Activated CD8-positive, alpha-beta T cell treated with anti-CD3 and anti-CD28 coated beads, Interleukin-2, amount 10 ng/mL, durations not matched to agents 7 days and 5 days (primary cell): Measurements from ENCODE around the gene MAMDC4. TPM values are rescaled to one million over a fixed set of nuclear protein-coding genes. Genes with fewer than 3 reads are reported as not detected.
A peak's percentile ranks its signal among the peaks of the same experiment; 100 is the strongest.
"Not testable (repeated sequence)": the region's sequence is repeated elsewhere in the genome, so short reads cannot be mapped to it uniquely, and the experiment has no call there.

Source experiments
- ATAC-seq: fragments of 150-1000 bp; cut with Tn5 transposase; one replicate; pipeline ENCODE4 v1.10.0; 2021; ENCODE audit warnings: moderate library complexity
- CTCF ChIA-PET: fragments of 350-600 bp; sonication (Branson Sonifier 250); formaldehyde crosslinking; loops from one replicate; lab custom pipeline; 2021; ENCODE audit warnings: antibody characterized with exemption; lab: Charles Lee
- POLR2A ChIA-PET: fragments of 350-600 bp; sonication (Branson Sonifier 250); formaldehyde crosslinking; loops from one replicate; lab custom pipeline; 2021; ENCODE audit warnings: antibody characterized with exemption; lab: Charles Lee
- DNase-seq: peaks from one replicate; pipeline ENCODE4 v3.0.0-alpha.2; 2020
- H3K27ac Mint-ChIP-seq: one replicate; pipeline ENCODE4 v1.8.0; 2021; ENCODE audit warnings: mild to moderate bottlenecking, mixed read lengths
- H3K27me3 Mint-ChIP-seq: one replicate; pipeline ENCODE4 v1.8.0; 2021; ENCODE audit warnings: low read depth, mixed read lengths
- H3K36me3 Mint-ChIP-seq: one replicate; pipeline ENCODE4 v1.8.0; 2021; ENCODE audit warnings: low read depth, mixed read lengths
- H3K4me1 Mint-ChIP-seq: one replicate; pipeline ENCODE4 v1.8.0; 2021; ENCODE audit warnings: low read depth, mixed read lengths
- H3K4me3 Mint-ChIP-seq: one replicate; pipeline ENCODE4 v1.8.0; 2021; ENCODE audit warnings: mild to moderate bottlenecking, mixed read lengths
- H3K9me3 Mint-ChIP-seq: one replicate; pipeline ENCODE4 v1.8.0; 2022; ENCODE audit warnings: mixed read lengths; ENCODE audit not compliant: insufficient read depth
- total RNA-seq, 2 experiments: library from RNA; stranded (reverse); gene quantifications; one replicate each; pipeline ENCODE4 v1.2.3, GENCODE V29; 2021

Gene MAMDC4
- total RNA-seq, 2 experiments from 2014 or later: 14.7 to 15.8 TPM

DNA sequence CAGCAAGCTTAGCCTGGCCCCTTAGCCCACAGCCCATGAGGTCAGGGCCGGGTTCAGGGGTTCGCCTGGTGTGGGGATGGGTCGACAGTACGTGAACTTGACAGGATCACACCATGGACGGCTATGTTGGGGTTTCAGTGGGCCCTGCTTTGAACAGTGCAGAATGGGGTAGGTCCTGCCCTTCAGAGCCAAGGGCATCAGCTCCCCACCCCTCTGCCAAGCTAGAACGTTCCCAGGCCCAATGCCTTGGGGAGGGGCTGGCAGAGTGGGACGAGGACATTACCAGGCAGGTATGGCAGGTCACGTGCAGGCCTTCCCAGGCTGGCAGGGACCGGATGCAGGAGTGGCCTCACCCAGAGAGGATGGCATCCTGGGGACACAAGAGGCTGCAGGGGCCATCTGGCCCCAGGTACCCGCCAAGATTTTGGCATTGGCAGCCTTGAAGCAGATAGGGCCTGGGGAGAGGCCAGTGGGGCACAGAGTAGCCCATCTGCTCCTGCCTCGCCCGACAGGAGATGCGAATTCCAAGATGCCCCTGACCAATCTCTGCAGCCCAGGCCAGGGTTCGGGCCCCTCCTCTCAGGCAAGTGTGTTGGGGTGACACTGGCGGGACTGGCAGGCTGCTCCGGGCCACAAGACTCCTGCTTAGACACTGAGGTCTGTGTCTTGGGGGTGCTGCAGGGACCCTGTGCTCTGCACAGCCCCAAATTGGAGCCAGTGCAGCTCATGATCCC lies 10.3 kb upstream of the MAMDC4 start:
- Mint-ChIP-seq H3K4me1 (peaks cover 16% of the 10 kb centered on the region), H3K4me3 (peak overlapping the region; percentile 78), H3K27ac (peak overlapping the region; percentile 52), H3K36me3 (peaks cover 14% of the 10 kb centered on the region)
- ChIA-PET POLR2A (interaction anchor here (1.1 kb wide), 1 partner anchor 29 kb away, joined by 4 read pairs; no protein-coding TSS in a partner anchor), CTCF (interaction anchor here (0.6 to 4.9 kb wide), 39 partner anchors 14 to 432 kb away, joined by 3 to 37 read pairs (median 4); partner anchors contain the start of genes ABCA2, C8G, CLIC3 and FBXW5)
- not testable (repeated sequence) for H3K9me3 Mint-ChIP-seq, DNase-seq, ATAC-seq, H3K27me3 Mint-ChIP-seq

DNA sequence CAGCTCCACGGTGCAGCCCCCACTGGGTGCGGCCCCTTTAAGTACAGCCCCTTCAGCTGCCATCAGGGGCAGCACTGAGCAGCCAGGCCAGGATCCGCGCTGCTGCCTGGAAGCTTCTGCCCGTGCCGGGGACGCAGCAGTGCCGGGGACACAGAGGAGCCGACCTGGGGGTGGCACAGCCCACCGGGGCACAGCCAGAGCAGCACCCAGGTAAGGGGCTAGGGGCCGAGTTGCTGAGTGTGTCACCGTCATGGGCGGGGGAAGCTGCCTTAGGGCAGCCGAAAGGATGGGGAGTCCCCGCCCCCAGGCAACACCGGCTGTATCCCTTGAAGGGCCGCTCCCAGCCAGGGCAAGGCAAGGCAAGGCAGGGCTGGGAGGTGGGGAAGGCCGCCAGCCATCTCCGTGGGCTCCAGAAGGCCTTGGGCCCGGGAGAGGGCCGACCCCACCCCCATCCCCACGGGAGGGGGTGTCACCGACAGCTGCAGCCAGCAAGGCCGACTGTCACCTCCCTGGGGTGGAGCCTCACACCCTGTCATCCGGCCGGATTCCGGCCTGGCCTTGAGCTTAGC lies 9.7 kb upstream of the MAMDC4 start, which contains the start of gene AJM1:
TSS of gene AJM1 (plus strand) at position 99 of the 569 bp plus-strand sequence. CDS start 1,937 bp downstream, outside the sequence.
- CTCF ChIA-PET: interaction anchor here (0.6 to 4.9 kb wide), 45 partner anchors 9 to 433 kb away, joined by 3 to 37 read pairs (median 4); partner anchors contain the start of genes ABCA2, C8G, CLIC3 and FBXW5
- peak within 1 kb of the TSS; percentile 52 for H3K27ac Mint-ChIP-seq

DNA sequence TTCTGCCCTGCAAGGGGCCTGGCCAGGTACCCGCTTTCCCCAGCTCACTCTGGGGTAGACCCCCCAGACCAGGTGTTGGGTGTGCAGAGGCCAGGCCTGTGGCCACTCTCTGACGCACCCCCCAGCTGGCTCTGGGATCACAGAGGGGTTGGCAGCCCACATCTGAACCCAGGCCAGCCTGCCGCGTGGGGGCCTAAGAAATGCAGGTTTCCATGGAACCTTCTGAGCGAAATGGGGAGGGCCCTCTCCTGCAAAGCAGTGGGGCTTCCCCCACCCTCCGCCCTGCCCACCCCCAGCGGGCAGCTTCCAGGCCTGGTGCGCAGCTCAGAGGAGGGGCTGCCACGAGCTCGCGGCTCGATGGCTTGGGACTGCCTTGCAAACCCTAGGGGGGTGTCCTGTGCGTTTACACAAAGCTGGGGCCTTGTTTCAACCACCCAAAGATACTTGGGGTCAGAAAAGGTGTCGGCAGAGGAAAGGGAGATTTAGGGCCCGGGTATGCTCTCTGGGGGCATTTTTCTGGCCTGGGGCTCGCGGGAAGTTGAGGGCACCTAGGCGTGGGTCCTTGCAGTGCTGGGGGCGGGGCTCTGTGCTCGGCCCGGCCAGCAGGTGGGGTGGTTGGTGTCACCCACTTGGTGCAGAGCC lies 8.9 kb upstream of the MAMDC4 start:
- not testable (repeated sequence) for DNase-seq, H3K27ac Mint-ChIP-seq, ATAC-seq, H3K9me3 Mint-ChIP-seq
- Mint-ChIP-seq H3K36me3 (peaks cover 17% of the 10 kb centered on the region), H3K4me1 (peaks cover 23% of the 10 kb centered on the region), H3K27me3 (peaks cover 13% of the 10 kb centered on the region), H3K4me3 (peak overlapping the region; percentile 56)
- POLR2A ChIA-PET: interaction anchor here (0.7 kb wide), 1 partner anchor 35 kb away, joined by 3 read pairs; no protein-coding TSS in a partner anchor
- CTCF ChIA-PET: interaction anchor here (0.8 to 4.9 kb wide), 25 partner anchors 9 to 286 kb away, joined by 3 to 37 read pairs (median 5); partner anchors contain the start of genes ABCA2, C8G, FBXW5 and FUT7

More for the DNA sequence above, 9.7 kb upstream of the MAMDC4 start, which contains the start of gene AJM1:
- ATAC-seq: peak; percentile 90
- peaks cover 17% of the 10 kb centered on the region for H3K4me1 Mint-ChIP-seq
- H3K27me3 Mint-ChIP-seq, H3K9me3 Mint-ChIP-seq: not testable (repeated sequence)
- DNase-seq: peak; percentile 87
- H3K36me3 Mint-ChIP-seq: peaks cover 14% of the 10 kb centered on the region
- H3K4me3 Mint-ChIP-seq: peak within 1 kb of the TSS; percentile 78
- POLR2A ChIA-PET: interaction anchor here (0.7 to 1.1 kb wide), 2 partner anchors 25 to 30 kb away, joined by 3 to 4 read pairs; no protein-coding TSS in a partner anchor

DNA sequence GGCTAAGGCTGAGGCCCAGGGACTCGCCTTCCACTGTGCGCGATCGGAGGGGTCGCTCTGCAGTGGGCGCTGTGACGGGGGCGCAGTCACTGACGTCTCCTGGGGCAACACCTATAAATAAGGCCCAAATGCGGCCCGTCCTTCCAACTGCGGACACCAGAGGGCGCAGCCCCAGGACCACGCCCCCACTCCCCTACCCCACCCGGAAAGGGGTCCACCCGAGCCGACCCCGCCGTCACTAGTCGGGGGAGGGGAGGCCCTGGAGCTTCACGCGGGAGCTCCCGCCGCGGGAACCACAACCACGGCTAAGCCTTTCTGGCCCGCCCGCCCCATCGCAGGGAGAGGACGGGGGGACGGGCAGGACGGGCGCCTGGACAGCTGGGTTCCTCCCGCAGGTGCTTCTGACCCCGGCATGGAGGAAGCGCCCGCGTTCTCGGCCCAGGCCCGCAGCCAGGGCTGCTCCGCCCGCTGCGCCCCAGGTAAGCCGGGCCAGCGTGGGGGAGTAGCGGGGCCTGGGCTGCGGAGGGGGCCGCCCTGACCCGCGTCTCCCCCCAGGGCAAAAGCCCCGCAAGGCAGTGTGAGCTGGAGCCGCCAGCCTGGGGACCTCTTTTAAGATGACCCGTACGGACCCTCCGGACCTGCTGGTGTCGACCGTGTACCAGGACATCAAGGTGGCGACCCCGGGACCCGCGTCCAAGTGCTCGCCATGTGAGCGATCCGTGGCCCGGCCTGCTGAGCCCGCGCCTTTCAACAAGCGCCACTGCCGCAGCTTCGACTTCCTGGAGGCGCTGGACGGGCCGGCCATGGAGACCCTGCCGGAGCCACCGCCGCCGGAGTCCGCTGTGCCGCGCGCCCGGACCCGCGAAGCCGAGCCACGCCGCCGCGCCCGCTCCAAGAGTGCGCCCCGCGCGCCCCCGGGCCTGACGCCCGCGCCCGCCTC lies 8.1 kb upstream of the MAMDC4 start:
- H3K9me3 Mint-ChIP-seq, ATAC-seq, H3K27ac Mint-ChIP-seq: not testable (repeated sequence)
- H3K27me3 Mint-ChIP-seq: peaks cover 13% of the 10 kb centered on the region
- peaks cover 25% of the 10 kb centered on the region for H3K4me1 Mint-ChIP-seq
- H3K4me3 Mint-ChIP-seq: peak overlapping the region; percentile 56
- CTCF ChIA-PET: interaction anchor here (1.1 to 4.9 kb wide), 6 partner anchors 19 to 191 kb away, joined by 3 to 37 read pairs (median 7); partner anchors contain the start of gene TRAF2
- POLR2A ChIA-PET: interaction anchor here (0.7 to 1.2 kb wide), 2 partner anchors 35 to 43 kb away, joined by 3 read pairs; no protein-coding TSS in a partner anchor
- H3K36me3 Mint-ChIP-seq: peaks cover 15% of the 10 kb centered on the region
- peak; percentile 67 for DNase-seq

DNA sequence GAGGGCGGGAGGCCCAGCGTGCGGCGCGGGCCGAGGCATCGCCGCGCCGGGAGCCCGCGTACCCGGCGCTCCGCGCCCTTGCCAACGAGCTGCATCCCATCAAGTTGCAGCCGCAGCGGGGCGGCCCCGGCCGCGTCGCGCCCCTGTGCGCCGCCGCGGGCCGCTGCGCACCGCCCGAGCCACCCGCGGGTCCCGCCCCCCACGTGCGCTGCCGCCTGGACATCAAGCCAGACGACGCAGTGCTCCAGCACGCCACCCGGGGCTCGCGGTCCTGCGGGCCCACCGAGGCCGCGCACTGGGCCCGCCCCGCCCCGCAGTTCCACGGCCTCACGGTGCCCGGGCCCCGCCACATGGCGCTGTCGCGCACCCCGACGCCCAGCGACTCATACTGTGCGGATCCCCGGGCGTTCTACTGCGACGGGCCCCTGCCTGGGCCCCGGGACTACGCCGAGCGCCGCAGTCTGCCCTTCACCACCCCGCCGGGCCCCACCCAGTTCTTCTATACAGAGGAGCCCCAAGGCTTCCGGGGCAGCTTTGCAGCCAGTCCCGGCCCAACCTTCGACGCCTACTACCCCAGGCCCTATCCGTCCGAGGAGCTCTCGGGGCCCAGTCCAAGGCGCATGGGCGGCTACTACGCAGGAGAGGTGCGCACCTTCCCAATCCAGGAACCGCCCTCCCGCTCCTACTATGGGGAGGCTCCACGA lies 7.2 kb upstream of the MAMDC4 start:
- H3K27me3 Mint-ChIP-seq: peaks cover 13% of the 10 kb centered on the region

DNA sequence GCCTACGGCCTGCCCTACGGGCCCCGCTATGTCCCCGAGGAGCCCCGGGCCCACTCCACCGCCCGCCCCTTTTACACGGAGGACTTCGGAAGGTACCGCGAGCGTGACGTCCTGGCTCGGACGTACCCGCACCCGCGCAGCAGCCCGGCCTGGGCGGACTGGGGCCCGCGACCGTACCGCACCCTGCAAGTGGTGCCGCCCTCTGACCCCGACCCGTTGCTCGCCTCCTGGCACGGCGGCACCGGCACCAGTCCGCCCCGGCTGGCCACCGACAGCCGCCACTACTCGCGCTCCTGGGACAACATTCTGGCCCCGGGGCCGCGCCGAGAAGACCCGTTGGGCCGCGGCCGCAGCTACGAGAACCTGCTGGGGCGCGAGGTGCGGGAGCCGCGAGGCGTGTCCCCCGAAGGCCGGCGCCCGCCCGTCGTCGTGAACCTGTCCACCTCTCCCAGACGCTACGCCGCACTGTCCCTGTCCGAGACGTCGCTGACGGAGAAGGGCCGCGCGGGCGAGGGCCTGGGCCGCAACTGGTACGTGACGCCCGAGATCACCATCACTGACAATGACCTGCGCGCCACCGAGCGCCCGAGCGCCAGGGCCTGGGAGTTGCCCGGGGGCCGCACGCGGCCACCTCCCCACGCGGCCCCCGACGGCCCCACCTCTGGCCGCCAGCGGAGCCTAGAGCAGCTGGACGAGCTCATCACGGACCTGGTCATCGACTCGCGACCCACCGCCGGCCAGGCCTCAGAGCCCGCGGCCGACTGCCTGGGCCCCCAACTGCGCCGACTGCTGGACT lies 6.5 kb upstream of the MAMDC4 start:
- peak overlapping the region; percentile 57 for H3K27ac Mint-ChIP-seq
- H3K9me3 Mint-ChIP-seq: no peaks in the 10 kb centered on the region
- H3K36me3 Mint-ChIP-seq: peaks cover 16% of the 10 kb centered on the region
- DNase-seq (no peak), ATAC-seq (no peak)
- peak overlapping the region; percentile 36 for H3K4me3 Mint-ChIP-seq
- ChIA-PET POLR2A (interaction anchor here (0.6 kb wide), 1 partner anchor 11 kb away, joined by 3 read pairs; no protein-coding TSS in a partner anchor), CTCF (interaction anchor here (4.9 kb wide), 1 partner anchor 190 kb away, joined by 37 read pairs; no protein-coding TSS in a partner anchor)
- H3K27me3 Mint-ChIP-seq: peaks cover 13% of the 10 kb centered on the region
- peaks cover 33% of the 10 kb centered on the region for H3K4me1 Mint-ChIP-seq

More for the DNA sequence above, 7.2 kb upstream of the MAMDC4 start:
- ATAC-seq (no peak), DNase-seq (no peak)
- H3K27ac Mint-ChIP-seq: peak overlapping the region; percentile 57
- CTCF ChIA-PET: interaction anchor here (3.4 to 4.9 kb wide), 2 partner anchors 29 to 190 kb away, joined by 10 to 37 read pairs; no protein-coding TSS in a partner anchor
- H3K36me3 Mint-ChIP-seq: peaks cover 16% of the 10 kb centered on the region
- H3K4me3 Mint-ChIP-seq: peak overlapping the region; percentile 36
- H3K4me1 Mint-ChIP-seq: peaks cover 28% of the 10 kb centered on the region
- H3K9me3 Mint-ChIP-seq: no peaks in the 10 kb centered on the region
- POLR2A ChIA-PET: interaction anchor here (0.6 to 1.2 kb wide), 2 partner anchors 10 to 42 kb away, joined by 3 read pairs; no protein-coding TSS in a partner anchor

DNA sequence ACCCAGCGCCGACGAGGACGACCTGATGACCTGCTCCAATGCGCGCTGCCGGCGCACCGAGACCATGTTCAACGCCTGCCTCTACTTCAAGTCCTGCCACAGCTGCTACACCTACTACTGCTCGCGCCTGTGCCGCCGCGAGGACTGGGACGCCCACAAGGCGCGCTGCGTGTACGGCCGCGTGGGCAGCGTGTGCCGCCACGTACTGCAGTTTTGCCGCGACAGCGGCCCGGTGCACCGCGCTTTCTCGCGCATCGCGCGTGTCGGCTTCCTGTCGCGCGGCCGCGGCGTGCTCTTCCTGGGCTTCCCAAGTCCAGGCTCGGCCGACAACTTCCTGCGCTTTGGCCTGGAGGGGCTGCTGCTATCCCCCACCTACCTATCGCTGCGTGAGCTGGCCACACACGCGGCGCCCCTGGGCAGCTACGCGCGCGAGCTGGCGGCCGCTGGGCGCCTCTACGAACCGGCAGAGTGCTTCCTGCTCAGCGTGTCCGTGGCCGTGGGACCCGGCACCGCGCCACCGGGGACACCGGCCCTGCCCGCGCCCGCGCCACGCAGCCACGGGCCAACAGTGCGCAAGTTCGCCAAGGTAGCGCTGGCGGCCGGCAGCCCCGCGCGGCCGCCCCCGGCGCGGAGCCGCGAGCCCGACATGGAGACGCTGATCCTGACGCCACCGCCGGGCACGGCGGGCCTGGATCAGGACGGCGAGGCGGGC lies 5.6 kb upstream of the MAMDC4 start:
- Mint-ChIP-seq H3K9me3 (no peaks in the 10 kb centered on the region), H3K4me3 (peak overlapping the region; percentile 5), H3K4me1 (peaks cover 33% of the 10 kb centered on the region), H3K27me3 (peaks cover 13% of the 10 kb centered on the region), H3K36me3 (peaks cover 16% of the 10 kb centered on the region), H3K27ac (peak overlapping the region; percentile 61)
- DNase-seq: no peak
- ChIA-PET CTCF (interaction anchor here (1.1 to 1.5 kb wide), 3 partner anchors 35 to 182 kb away, joined by 4 to 6 read pairs (median 5); no protein-coding TSS in a partner anchor), POLR2A (interaction anchor here (1.5 kb wide), 2 partner anchors 35 to 56 kb away, joined by 4 to 6 read pairs; no protein-coding TSS in a partner anchor)
- ATAC-seq: no peak

DNA sequence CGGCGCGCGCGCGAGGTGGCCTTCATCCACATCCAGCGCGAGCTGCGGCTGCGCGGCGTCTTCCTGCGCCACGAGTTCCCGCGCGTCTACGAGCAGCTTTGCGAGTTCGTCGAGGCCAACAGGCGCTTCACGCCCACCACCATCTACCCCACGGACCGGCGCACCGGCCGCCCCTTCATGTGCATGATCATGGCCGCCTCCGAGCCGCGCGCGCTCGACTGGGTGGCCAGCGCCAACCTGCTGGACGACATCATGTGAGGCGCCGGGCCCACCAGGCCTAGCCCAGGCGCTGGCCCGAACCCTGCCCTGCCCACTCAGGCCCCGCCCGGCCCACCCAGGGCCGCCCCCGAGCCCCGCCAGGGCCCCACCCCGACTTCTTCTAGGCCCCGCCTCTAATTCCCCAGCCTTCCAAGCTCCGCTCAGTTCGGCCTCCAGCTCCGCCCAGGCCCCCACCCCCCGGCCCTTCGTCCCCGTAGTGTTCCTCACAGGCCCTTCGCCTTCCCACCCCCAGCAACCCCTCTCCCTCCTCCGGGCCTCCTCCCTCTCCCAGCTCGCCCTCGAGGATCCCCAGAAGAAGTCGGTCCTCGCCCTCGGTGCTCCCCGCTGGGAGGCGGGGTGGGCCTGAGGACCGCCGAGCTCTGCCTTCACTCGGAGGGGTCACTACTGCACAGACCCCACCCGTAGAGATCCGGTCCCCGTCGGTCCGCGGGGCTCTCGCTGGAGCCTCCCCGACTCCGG lies 4.9 kb upstream of the MAMDC4 start:
- DNase-seq: no peak
- ChIA-PET CTCF (interaction anchor here (1.1 to 1.8 kb wide), 6 partner anchors 34 to 188 kb away, joined by 3 to 9 read pairs (median 5); partner anchors contain the start of gene TRAF2), POLR2A (interaction anchor here (1.1 to 1.5 kb wide), 4 partner anchors 34 to 55 kb away, joined by 3 to 6 read pairs (median 4); partner anchors contain the start of gene TRAF2)
- peaks cover 16% of the 10 kb centered on the region for H3K36me3 Mint-ChIP-seq
- H3K27me3 Mint-ChIP-seq: peaks cover 13% of the 10 kb centered on the region
- peak overlapping the region; percentile 92 for H3K4me3 Mint-ChIP-seq
- H3K4me1 Mint-ChIP-seq: peaks cover 29% of the 10 kb centered on the region
- H3K9me3 Mint-ChIP-seq: no peaks in the 10 kb centered on the region
- H3K27ac Mint-ChIP-seq: peak overlapping the region; percentile 77
- no peak for ATAC-seq
